NCI-H2196 (cell line): ENCODE data around the gene B3GALT2.
"Not testable (repeated sequence)": the region's sequence is repeated elsewhere in the genome, so short reads cannot be mapped to it uniquely, and the experiment has no call there.

Source experiments
- DNase-seq: peaks from one replicate; lab custom pipeline; 2025; ENCODE audit not compliant: unreplicated experiment; lab: John Stamatoyannopoulos, UW

Gene B3GALT2

DNA sequence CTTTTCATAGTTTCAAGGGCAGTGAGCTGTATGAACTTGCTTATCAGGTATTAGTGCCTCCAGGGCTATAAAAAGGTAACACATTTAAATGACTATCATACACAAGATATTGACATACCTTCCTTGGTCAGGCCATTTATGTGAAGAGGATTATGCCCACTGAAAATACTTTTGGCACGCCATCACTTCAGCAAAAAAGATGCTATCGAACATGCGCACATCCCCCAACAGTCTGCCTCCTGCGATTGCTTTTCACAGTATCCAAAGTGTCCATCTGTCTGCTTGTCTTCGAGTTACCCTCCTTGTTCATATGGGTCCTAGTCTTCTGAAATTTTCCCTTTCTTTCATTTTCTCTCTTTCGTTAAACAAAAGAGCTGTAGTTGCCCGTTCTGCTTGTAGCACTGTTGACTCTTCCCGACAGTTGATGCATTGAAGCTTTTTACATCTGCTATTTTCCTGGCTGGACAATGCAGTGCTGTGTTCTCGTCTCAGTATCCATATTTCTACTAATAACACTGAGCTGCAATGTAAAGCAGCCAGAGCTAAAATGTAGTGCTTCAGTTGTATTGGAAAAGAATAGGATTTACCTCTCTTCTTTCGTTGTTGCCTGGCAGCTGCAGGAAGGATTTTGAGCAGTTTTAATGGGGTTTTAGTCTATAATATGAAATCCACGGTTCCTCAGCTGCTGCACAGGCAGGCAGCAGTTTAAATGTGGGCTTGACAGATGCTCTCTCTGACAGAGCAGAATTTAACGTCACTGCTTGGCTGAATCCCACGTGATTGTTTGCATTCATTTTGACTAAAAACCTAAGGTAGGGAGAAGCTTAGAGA, at the start of gene B3GALT2:
TSS of gene B3GALT2 (minus strand) at position 713 of the 831 bp plus-strand sequence. CDS start 5,051 bp downstream, outside the sequence.
- peak; percentile 57 for DNase-seq

GRCh38 chr1:193234530-193234929, 48.1 kb upstream of the B3GALT2 start:
- DNase-seq: no peak

GRCh38 chr1:193231146-193231545, 44.7 kb upstream of the B3GALT2 start:
- DNase-seq: not testable (repeated sequence)

DNA sequence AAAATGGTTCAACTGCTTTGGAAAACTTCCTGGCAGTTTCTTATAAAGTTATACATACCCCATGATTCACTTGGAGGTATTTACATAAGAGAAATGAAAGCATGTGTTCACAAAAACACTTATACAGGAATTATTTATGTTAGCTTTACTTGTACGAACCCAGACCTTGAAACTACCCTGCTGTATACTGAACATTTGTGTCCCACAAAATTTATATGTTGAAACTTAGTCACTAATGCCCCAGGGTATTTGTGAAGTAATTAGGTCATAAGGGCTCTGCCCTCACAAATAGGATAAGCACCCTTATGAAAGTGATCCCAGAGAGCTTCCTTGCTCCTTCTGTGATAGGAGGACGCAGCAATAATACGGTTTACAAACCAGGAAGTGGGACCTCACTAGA, 42.7 kb upstream of the B3GALT2 start:
- no peak for DNase-seq

DNA sequence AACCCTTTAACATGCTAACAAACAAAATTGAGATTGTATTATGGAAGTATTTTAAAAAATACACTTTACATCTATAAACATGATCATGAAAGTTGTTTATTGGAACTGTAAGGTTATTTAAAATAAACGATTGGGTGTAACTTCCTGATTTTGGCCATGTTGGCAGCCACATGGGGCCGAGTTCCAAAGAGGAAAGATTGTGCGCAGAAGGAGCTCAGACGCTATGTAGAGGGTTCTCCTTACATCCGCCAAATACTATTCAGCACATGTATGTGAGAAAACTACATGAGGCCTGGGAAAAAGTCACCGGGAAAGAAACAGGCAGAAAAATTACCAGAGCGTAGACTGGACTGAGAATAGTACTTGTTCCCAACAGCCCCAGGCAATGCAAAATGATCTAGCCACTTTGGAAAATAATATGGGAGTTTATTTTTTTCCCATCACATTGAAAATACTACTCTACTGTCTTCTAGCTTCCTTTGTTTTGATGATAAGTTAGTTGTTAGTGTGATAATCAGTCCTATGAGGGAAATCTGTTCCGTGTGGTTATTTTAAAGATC, 35.7 kb upstream of the B3GALT2 start:
- DNase-seq: no peak

DNA sequence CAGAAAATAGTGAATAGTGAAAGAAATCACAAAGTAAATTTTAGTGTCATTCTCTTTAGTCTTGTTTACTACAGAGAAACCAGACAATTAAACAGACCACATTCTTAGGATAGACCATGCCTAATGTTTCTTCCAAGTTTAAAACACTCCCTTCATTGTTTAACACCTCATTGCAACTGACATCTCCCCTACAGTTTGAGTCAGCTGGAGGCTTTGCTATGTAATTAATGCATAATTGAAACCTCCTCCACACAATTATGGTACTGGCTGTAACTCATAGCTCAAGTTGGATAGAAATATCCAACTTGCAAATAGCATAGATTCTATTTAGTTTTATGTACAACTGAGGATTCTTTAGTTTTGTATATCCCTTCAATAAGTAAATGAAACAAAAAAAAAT, 35.2 kb upstream of the B3GALT2 start:
- no peak for DNase-seq

GRCh38 chr1:193219391-193219790, 33.0 kb upstream of the B3GALT2 start:
- no peak for DNase-seq

DNA sequence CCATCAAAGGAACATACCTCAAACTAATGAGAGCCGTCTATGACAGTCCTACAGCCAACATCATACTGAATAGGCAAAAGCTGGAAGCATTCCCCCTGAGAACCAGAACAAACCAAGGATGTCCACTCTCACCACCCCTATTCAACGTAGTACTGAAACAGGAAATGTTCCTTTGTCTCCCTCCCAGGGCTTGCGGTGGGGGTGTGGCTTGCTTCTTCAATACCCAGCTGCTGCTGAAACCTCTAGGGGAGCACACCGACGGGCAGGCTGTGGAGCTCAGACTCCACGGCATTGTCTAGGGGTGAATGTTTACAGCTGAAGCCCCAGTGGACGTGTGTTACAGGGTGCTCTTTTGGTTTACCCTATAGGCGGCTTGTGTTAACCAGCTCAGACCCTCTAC, 30.5 kb upstream of the B3GALT2 start:
- DNase-seq: no peak

DNA sequence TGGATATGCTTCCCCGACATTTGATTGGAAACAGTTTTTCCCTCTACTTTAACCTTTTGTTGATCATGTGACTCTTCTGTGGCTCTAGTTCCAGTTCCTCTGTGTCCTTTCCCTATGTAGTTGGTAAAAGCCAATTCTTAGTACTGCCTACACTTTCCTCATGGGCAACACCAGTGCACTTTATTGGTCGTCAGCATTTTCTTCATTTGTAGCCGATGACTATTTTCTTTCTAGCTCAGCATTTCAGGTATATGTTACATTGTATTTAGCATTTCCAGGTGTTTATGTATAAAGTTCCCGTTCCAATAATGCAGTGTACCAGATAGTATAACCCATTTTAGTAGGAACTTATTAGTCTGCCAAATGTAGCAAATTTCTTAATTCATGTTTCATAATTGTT, 27.6 kb upstream of the B3GALT2 start:
- DNase-seq: no peak

- DNase-seq: no peak
Measured at GRCh38 chr1:193212637-193213036, 26.2 kb upstream of the B3GALT2 start.

DNA sequence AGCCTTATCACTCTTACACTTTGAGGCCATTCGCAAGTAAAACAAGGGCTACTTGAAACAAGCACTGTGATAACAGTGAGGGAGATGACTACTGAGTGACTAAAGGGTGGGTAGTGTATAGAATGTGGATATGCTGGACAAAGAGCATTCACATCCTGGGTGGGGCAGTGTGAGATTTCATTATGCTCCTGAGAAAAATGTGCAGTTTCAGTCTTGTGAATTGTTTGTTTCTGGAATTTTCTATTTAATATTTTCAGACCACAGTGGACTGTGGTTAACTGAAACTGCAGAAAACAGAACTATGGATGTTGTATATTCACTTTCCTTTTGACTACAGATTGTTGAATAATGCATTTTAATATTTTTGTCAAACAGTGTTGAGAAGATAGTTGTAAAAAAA, 25.1 kb upstream of the B3GALT2 start:
- no peak for DNase-seq

GRCh38 chr1:193210996-193211395, 24.6 kb upstream of the B3GALT2 start:
- no peak for DNase-seq

DNA sequence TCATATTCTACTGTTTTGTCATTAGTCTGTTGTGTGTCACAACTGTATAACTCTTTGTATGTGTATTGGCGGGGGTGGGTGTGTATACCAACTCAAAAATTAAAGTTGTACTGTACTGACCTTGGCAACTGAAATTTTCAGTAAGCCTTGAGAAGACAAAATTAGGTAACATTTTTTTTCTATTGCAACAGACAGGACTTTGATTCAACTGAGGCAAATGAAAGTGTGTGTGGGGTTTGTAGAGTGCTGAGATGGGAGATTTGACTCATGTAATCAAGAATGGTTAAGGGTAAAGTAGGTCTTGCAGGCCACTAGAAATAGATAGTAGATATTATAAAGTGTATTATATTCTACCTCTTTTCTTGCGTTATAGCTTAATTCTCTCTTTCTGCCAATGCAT, 14.6 kb upstream of the B3GALT2 start:
- DNase-seq: no peak

- no peak for DNase-seq
Measured at GRCh38 chr1:193199940-193200339, 13.5 kb upstream of the B3GALT2 start.

GRCh38 chr1:193192586-193192985, 6.2 kb upstream of the B3GALT2 start:
- DNase-seq: no peak

DNA sequence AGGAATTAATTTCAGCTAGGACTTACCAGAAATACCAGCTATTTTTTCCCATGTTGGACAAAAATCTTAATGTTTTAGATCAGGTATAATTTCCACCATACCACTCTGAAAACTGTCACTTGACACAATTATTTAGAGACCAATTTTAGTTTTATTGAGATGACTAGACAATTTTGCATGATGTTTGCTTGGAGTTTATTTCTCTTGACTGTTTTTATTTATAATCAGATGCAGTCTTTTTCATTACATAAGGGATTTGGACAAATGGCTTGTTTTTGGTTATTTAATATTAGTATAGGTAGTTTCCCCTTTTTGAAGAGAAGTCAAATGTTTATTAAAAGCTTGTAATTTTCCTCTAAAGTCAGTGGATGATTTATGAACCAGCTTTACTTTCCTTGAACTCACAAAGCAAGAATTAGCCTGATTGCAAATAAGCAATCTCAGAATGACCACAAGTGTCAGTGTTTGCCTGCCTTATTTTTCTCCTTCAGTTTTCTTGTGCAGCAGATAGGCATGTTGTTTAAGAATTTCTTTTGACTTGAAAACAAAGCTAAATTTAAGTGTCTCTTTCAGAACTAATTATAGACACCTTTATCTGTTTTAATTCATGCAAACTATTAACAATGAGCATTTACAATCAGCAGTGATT, 3.8 kb upstream of the B3GALT2 start:
- DNase-seq: peak; percentile 5

DNA sequence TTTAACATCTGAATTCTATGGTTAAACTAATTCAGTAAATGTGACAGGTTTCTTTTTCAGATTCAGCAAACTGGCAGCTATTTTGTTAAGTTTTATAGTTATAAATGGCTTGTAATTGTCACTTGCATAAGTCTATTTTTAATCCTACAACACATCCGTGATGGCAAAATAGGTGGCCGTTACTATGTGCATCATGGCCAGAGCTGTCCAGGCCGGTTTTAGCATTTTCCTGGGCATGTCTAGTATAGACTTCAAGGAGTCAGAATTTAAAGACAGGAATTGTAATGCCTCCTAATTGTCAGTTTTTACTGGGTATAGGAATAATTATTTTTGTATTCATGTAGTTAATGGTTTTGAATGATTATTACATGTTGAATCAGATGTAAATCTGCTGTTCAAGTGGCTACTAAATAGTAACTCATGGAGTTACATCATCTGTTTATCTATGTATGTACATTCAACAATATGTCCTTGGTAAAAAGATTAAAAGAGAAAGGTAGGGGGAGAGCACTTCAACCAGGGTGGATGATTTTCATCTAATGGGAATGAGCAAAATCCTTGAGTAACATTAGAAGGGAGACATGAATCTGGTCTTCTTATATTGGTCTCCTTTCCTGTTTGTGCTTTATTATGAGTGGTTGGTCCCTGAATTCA, 3.2 kb upstream of the B3GALT2 start:
- no peak for DNase-seq

DNA sequence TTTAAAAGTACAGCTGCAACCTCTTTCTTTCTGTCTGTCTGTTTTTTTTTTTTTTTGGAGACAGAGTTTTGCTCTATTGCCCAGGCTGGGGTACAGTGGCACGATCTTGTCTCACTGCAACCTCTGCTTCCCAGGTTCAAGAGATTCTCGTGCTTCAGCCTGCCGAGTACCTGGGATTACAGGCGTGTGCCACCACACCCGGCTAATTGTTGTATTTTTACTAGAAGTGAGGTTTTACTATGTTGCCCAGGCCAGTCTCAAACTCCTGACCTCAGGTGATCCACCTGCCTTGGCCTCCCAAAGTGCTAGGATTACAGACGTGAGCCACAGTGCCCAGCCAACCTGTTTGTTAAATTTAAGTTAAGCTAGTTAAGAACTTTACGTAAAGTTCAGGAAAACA, 2.5 kb upstream of the B3GALT2 start:
- not testable (repeated sequence) for DNase-seq

- DNase-seq: no peak
Measured at GRCh38 chr1:193187114-193187513, 701 bp upstream of the B3GALT2 start.

DNA sequence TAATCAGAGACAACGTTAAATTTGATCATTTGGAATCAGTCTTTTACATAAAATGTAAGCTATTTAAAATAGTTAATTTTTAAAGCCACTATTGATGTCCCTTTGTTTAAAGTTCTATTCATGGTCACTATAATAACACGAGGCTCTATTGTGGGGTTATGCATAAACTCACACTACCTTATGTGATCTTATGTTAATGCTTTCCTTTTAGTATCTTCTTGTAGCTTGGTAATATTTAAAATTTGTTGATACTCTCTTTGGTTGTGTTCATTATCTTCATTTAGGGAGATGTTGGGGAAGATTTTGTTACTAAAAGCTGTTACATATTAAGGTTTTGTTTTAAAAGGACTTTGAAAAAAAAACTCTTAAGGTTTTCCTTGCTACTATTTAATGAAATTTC, 1.2 kb downstream of the B3GALT2 start:
- no peak for DNase-seq

- no peak for DNase-seq
Measured at GRCh38 chr1:193184776-193185175, 1.6 kb downstream of the B3GALT2 start.
